ENCODE measurements around the gene DIPK1B. TPM values are rescaled to one million over a fixed set of nuclear protein-coding genes. Genes with fewer than 3 reads are reported as not detected.

The DIPK1B gene
- total and polyA plus RNA-seq, 7 experiments from 2014 or later, result 0.11 to 1.6 (median 0.46) TPM; not detected in 2

GRCh38 chr9:136673975-136674785, 38.2 kb upstream of the DIPK1B start:
- peaks cover 0 to 8% (median 0%) of the 10 kb centered on the region in 3 experiments for H3K36me3 ChIP-seq (ENCODE audit: control insufficient read depth in 2 of 3, insufficient read depth in 3 of 3, low read length in 3 of 3)
- ATAC-seq (no peak), DNase-seq (no peak)
- no peaks in the 10 kb centered on the region for H3K9me3 ChIP-seq (ENCODE audit: control insufficient read depth in 2 of 3, low read length in 3 of 3)
- no peak overlapping the region for H3K27ac ChIP-seq (ENCODE audit: low read depth, low read length)
- intact Hi-C loops (cut with micrococcal nuclease), result no loop called here
- no peak overlapping the region for H3K4me3 Mint-ChIP-seq
- no peaks in the 10 kb centered on the region for H3K27me3 Mint-ChIP-seq
- no peaks in the 10 kb centered on the region for H3K4me1 ChIP-seq (ENCODE audit: control insufficient read depth in 2 of 2, insufficient read depth in 2 of 2, low read length in 2 of 2)
- ChIA-PET CTCF (interaction anchor here (0.5 kb wide), 1 partner anchor 395 kb away, joined by 3 read pairs; no protein-coding TSS in a partner anchor), POLR2A (no interaction called here)
- H3K4me1 Mint-ChIP-seq, result peaks cover 0 to 2% (median 0%) of the 10 kb centered on the region in 7 donors
- no peak overlapping the region for H3K27ac Mint-ChIP-seq
- H3K9me3 Mint-ChIP-seq, result no peaks in the 10 kb centered on the region
- H3K27me3 ChIP-seq (ENCODE audit: control insufficient read depth in 2 of 2, insufficient read depth in 2 of 2, low read length in 2 of 2), result no peaks in the 10 kb centered on the region
- H3K36me3 Mint-ChIP-seq, result no peaks in the 10 kb centered on the region
- no peak overlapping the region for H3K4me3 ChIP-seq (ENCODE audit: low read length)

GRCh38 chr9:136674786-136675349, 37.5 kb upstream of the DIPK1B start:
- H3K9me3 ChIP-seq (ENCODE audit: control insufficient read depth in 2 of 3, low read length in 3 of 3), result no peaks in the 10 kb centered on the region
- Mint-ChIP-seq H3K4me3 (no peak overlapping the region), H3K27me3 (no peaks in the 10 kb centered on the region), H3K36me3 (no peaks in the 10 kb centered on the region), H3K9me3 (no peaks in the 10 kb centered on the region), H3K4me1 (peaks cover 0 to 8% (median 0%) of the 10 kb centered on the region in 7 donors), H3K27ac (no peak overlapping the region)
- H3K4me3 ChIP-seq (ENCODE audit: low read length), result no peak overlapping the region
- DNase-seq (no peak), ATAC-seq (no peak)
- no peaks in the 10 kb centered on the region for H3K4me1 ChIP-seq (ENCODE audit: control insufficient read depth in 2 of 2, insufficient read depth in 2 of 2, low read length in 2 of 2)
- ChIA-PET POLR2A (no interaction called here), CTCF (no interaction called here)
- no peaks in the 10 kb centered on the region for H3K27me3 ChIP-seq (ENCODE audit: control insufficient read depth in 2 of 2, insufficient read depth in 2 of 2, low read length in 2 of 2)
- H3K36me3 ChIP-seq (ENCODE audit: control insufficient read depth in 2 of 3, insufficient read depth in 3 of 3, low read length in 3 of 3), result peaks cover 0 to 8% (median 0%) of the 10 kb centered on the region in 3 experiments
- intact Hi-C loops (cut with micrococcal nuclease), result no loop called here
- H3K27ac ChIP-seq (ENCODE audit: low read depth, low read length), result no peak overlapping the region

- ATAC-seq (no peak), DNase-seq (no peak)
- ChIA-PET POLR2A (no interaction called here), CTCF (no interaction called here)
- no peaks in the 10 kb centered on the region for H3K9me3 ChIP-seq (ENCODE audit: control insufficient read depth in 2 of 3, low read length in 3 of 3)
- H3K27me3 Mint-ChIP-seq, result no peaks in the 10 kb centered on the region
- H3K9me3 Mint-ChIP-seq, result no peaks in the 10 kb centered on the region
- no peak overlapping the region for H3K4me3 Mint-ChIP-seq
- no peaks in the 10 kb centered on the region for H3K27me3 ChIP-seq (ENCODE audit: control insufficient read depth in 2 of 2, insufficient read depth in 2 of 2, low read length in 2 of 2)
- H3K27ac ChIP-seq (ENCODE audit: low read depth, low read length), result no peak overlapping the region
- H3K27ac Mint-ChIP-seq, result no peak overlapping the region
- no peaks in the 10 kb centered on the region for H3K36me3 Mint-ChIP-seq
- H3K4me3 ChIP-seq (ENCODE audit: low read length), result no peak overlapping the region
- peaks cover 0 to 8% (median 0%) of the 10 kb centered on the region in 7 donors for H3K4me1 Mint-ChIP-seq
- intact Hi-C loops (cut with micrococcal nuclease), result no loop called here
- peaks cover 0 to 8% (median 0%) of the 10 kb centered on the region in 3 experiments for H3K36me3 ChIP-seq (ENCODE audit: control insufficient read depth in 2 of 3, insufficient read depth in 3 of 3, low read length in 3 of 3)
- no peaks in the 10 kb centered on the region for H3K4me1 ChIP-seq (ENCODE audit: control insufficient read depth in 2 of 2, insufficient read depth in 2 of 2, low read length in 2 of 2)
Observed at GRCh38 chr9:136675477-136676296, 36.7 kb upstream of the DIPK1B start.

- Mint-ChIP-seq H3K27ac (no peak overlapping the region), H3K4me1 (peaks cover 0 to 8% (median 0%) of the 10 kb centered on the region in 7 donors), H3K9me3 (no peaks in the 10 kb centered on the region), H3K36me3 (no peaks in the 10 kb centered on the region), H3K27me3 (no peaks in the 10 kb centered on the region), H3K4me3 (no peak overlapping the region)
- Histone ChIP-seq H3K4me1 (ENCODE audit: control insufficient read depth in 2 of 2, insufficient read depth in 2 of 2, low read length in 2 of 2) (no peaks in the 10 kb centered on the region), H3K36me3 (ENCODE audit: control insufficient read depth in 2 of 3, insufficient read depth in 3 of 3, low read length in 3 of 3) (peaks cover 0 to 8% (median 0%) of the 10 kb centered on the region in 3 experiments), H3K27ac (ENCODE audit: low read depth, low read length) (no peak overlapping the region), H3K27me3 (ENCODE audit: control insufficient read depth in 2 of 2, insufficient read depth in 2 of 2, low read length in 2 of 2) (no peaks in the 10 kb centered on the region), H3K4me3 (ENCODE audit: low read length) (no peak overlapping the region), H3K9me3 (ENCODE audit: control insufficient read depth in 2 of 3, low read length in 3 of 3) (no peaks in the 10 kb centered on the region)
- DNase-seq (no peak), ATAC-seq (no peak)
- ChIA-PET CTCF (no interaction called here), POLR2A (no interaction called here)
- intact Hi-C loops (cut with micrococcal nuclease), result no loop called here
Observed at GRCh38 chr9:136676297-136676794, 36.0 kb upstream of the DIPK1B start.

- Mint-ChIP-seq H3K4me1 (peaks cover 0 to 8% (median 0%) of the 10 kb centered on the region in 7 donors), H3K36me3 (no peaks in the 10 kb centered on the region), H3K4me3 (no peak overlapping the region), H3K27ac (no peak overlapping the region), H3K27me3 (no peaks in the 10 kb centered on the region), H3K9me3 (no peaks in the 10 kb centered on the region)
- intact Hi-C loops (cut with micrococcal nuclease), result no loop called here
- DNase-seq (no peak), ATAC-seq (no peak)
- Histone ChIP-seq H3K4me3 (ENCODE audit: low read length) (no peak overlapping the region), H3K27ac (ENCODE audit: low read depth, low read length) (no peak overlapping the region), H3K27me3 (ENCODE audit: control insufficient read depth in 2 of 2, insufficient read depth in 2 of 2, low read length in 2 of 2) (no peaks in the 10 kb centered on the region), H3K36me3 (ENCODE audit: control insufficient read depth in 2 of 3, insufficient read depth in 3 of 3, low read length in 3 of 3) (peaks cover 0 to 8% (median 0%) of the 10 kb centered on the region in 3 experiments), H3K9me3 (ENCODE audit: control insufficient read depth in 2 of 3, low read length in 3 of 3) (no peaks in the 10 kb centered on the region), H3K4me1 (ENCODE audit: control insufficient read depth in 2 of 2, insufficient read depth in 2 of 2, low read length in 2 of 2) (no peaks in the 10 kb centered on the region)
- POLR2A ChIA-PET, result no interaction called here
- CTCF ChIA-PET, result interaction anchor here (0.6 kb wide), 1 partner anchor 458 kb away, joined by 4 read pairs; no protein-coding TSS in a partner anchor
Observed at GRCh38 chr9:136676920-136677686, 35.3 kb upstream of the DIPK1B start.

- Histone ChIP-seq H3K4me1 (ENCODE audit: control insufficient read depth in 2 of 2, insufficient read depth in 2 of 2, low read length in 2 of 2) (no peaks in the 10 kb centered on the region), H3K27ac (ENCODE audit: low read depth, low read length) (no peak overlapping the region), H3K27me3 (ENCODE audit: control insufficient read depth in 2 of 2, insufficient read depth in 2 of 2, low read length in 2 of 2) (no peaks in the 10 kb centered on the region), H3K36me3 (ENCODE audit: control insufficient read depth in 2 of 3, insufficient read depth in 3 of 3, low read length in 3 of 3) (peaks cover 0 to 8% (median 0%) of the 10 kb centered on the region in 3 experiments), H3K9me3 (ENCODE audit: control insufficient read depth in 2 of 3, low read length in 3 of 3) (no peaks in the 10 kb centered on the region), H3K4me3 (ENCODE audit: low read length) (no peak overlapping the region)
- DNase-seq, result no peak
- Mint-ChIP-seq H3K4me3 (no peak overlapping the region), H3K4me1 (peaks cover 0 to 8% (median 0%) of the 10 kb centered on the region in 7 donors), H3K36me3 (no peaks in the 10 kb centered on the region), H3K27ac (no peak overlapping the region), H3K9me3 (no peaks in the 10 kb centered on the region), H3K27me3 (no peaks in the 10 kb centered on the region)
- CTCF ChIA-PET, result no interaction called here
- intact Hi-C loops (cut with micrococcal nuclease), result no loop called here
- POLR2A ChIA-PET, result no interaction called here
- ATAC-seq, result no peak
Observed at GRCh38 chr9:136678034-136678433, 34.3 kb upstream of the DIPK1B start.
